ENCODE results near the gene MT1F.

Gene MT1F

DNA sequence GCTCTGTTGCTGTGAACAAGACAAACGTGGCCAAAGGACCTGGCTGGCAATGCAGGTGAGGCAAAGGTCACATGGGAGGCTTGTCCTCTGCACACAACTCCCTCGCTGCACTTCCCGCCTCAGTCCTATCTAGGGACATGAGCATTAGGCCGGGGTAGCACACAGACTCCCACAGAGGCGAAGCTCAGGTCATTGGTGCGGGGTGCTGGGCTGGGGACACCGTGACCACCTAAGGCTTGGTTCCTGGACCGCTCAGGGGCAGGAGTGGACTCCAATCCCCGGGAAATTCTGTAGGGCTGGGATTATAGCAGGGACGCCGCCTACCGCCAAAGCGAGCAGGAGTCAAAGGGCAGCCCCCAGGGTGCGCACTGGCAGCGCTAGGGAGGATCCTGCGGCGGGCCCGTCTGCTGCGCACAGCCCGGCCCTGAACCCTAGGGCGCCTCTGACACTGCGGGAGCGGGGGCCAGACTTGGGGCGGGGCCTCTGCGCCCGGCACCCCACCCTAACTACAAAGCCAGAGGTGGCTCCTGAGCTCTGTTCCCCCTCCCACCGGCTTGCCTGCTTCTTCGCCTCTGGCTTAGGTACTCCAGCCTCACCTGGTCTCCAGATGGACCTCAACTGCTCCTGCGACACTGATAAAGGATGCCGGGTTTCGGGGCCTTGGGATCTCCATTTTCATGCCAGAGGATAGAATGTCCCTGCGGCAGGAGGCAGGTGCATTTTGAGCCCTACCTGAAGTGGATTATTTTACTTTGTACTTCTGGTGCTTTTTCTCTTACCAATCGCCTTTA is 9.9 kb upstream of the MT1F start:
- Histone ChIP-seq H3K36me3 (ENCODE audit: insufficient read depth, low read length) (no peaks in the 10 kb centered on the region), H3K9me3 (ENCODE audit: low read depth, low read length) (no peaks in the 10 kb centered on the region), H3K9ac (ENCODE audit: insufficient read length) (no peak overlapping the region), H3K4me3 (no peak overlapping the region), H3K27ac (no peak overlapping the region)
- TF ChIP-seq FOXP2 (optimal IDR thresholded peaks at IDR 0.05; ENCODE audit: control extremely low read depth, extremely low read length, insufficient read depth): no peak
- no peak for TF ChIP-seq POLR2AphosphoS5 (IDR thresholded peaks at IDR 0.05; ENCODE audit: borderline replicate concordance, low read depth, low read length)
- no peak for TF ChIP-seq EZH2 (IDR thresholded peaks at IDR 0.05)
- DNase-seq (ENCODE audit: low read depth, low spot score): no peak

DNA sequence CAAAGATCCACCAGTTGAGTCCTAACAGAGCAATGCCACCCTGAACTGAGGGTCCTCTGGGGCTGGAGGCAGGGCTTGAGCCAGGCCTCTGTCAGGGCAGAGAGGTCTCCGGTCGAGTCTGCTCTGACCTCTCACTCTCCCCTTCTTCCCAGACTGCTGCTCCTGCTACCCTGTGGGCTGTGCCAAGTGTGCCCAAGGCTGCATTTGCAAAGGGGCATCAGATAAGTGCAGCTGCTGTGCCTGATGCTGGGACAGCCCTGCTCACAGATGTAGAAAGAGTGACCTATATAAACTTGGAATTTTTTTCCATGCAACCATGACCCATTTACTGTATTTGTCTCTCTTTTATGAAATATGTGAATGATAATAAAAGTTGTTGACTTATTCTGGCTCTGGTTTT is 8.5 kb upstream of the MT1F start:
- no peak overlapping the region for H3K27ac ChIP-seq
- H3K9ac ChIP-seq (ENCODE audit: insufficient read length): no peak overlapping the region
- H3K4me3 ChIP-seq: no peak overlapping the region
- no peaks in the 10 kb centered on the region for H3K9me3 ChIP-seq (ENCODE audit: low read depth, low read length)
- DNase-seq (ENCODE audit: low read depth, low spot score): no peak
- TF ChIP-seq POLR2AphosphoS5 (IDR thresholded peaks at IDR 0.05; ENCODE audit: borderline replicate concordance, low read depth, low read length) (no peak), EZH2 (IDR thresholded peaks at IDR 0.05) (no peak), FOXP2 (optimal IDR thresholded peaks at IDR 0.05; ENCODE audit: control extremely low read depth, extremely low read length, insufficient read depth) (no peak)
- no peaks in the 10 kb centered on the region for H3K36me3 ChIP-seq (ENCODE audit: insufficient read depth, low read length)

DNA sequence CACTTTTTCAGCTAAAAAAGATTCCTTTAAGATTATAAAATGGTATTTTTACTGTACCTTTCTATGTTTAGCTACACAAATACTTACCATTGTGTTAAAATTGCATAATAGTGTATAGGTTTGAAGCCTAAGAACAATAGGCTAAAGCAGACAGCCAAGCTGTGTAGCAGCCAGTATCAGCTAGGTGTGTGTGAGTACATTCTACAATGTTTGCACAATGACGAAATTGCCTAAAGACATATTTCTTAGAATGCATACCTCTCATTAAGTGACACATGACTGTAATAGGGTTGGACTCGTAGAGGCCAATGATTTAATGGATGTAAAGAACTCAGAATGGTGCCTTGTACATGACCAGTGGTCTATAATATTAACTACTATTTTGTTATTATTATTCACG is 7.9 kb upstream of the MT1F start:
- no peak for DNase-seq (ENCODE audit: low read depth, low spot score)
- Histone ChIP-seq H3K36me3 (ENCODE audit: insufficient read depth, low read length) (no peaks in the 10 kb centered on the region), H3K4me3 (no peak overlapping the region), H3K27ac (no peak overlapping the region), H3K9me3 (ENCODE audit: low read depth, low read length) (no peaks in the 10 kb centered on the region), H3K9ac (ENCODE audit: insufficient read length) (no peak overlapping the region)
- TF ChIP-seq EZH2 (IDR thresholded peaks at IDR 0.05): no peak
- no peak for TF ChIP-seq POLR2AphosphoS5 (IDR thresholded peaks at IDR 0.05; ENCODE audit: borderline replicate concordance, low read depth, low read length)
- TF ChIP-seq FOXP2 (optimal IDR thresholded peaks at IDR 0.05; ENCODE audit: control extremely low read depth, extremely low read length, insufficient read depth): no peak

DNA sequence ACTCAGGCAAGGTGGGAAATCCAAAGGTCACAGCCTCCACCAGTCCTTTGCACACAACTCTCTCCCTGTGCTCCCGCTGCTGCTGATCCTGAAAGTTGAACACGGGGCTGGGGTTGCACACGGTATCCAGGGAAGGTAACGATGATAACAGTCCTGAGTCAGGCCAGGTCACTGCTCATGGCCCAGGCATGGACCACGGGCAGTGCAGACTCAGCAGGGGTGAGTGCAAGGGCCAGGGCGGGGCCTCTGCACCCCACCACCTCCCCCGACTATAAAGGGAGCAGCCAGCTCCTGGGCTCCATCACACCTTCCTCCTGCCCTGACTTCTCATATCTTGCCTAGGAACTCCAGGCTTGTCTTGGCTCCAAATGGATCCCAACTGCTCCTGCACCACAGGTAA is 6.2 kb upstream of the MT1F start, which contains the start of gene MT1B:
TSS of gene MT1B (plus strand) at position 301 of the 400 bp plus-strand sequence. CDS start at position 369, 68 bp downstream.
- Histone ChIP-seq H3K9me3 (ENCODE audit: low read depth, low read length) (no peaks in the 10 kb centered on the region), H3K36me3 (ENCODE audit: insufficient read depth, low read length) (no peaks in the 10 kb centered on the region), H3K27ac (no peak within 1 kb of the TSS), H3K9ac (ENCODE audit: insufficient read length) (no peak within 1 kb of the TSS), H3K4me3 (no peak within 1 kb of the TSS)
- DNase-seq (ENCODE audit: low read depth, low spot score): no peak
- no peak for TF ChIP-seq FOXP2 (optimal IDR thresholded peaks at IDR 0.05; ENCODE audit: control extremely low read depth, extremely low read length, insufficient read depth)
- no peak for TF ChIP-seq EZH2 (IDR thresholded peaks at IDR 0.05)
- TF ChIP-seq POLR2AphosphoS5 (IDR thresholded peaks at IDR 0.05; ENCODE audit: borderline replicate concordance, low read depth, low read length): no peak

DNA sequence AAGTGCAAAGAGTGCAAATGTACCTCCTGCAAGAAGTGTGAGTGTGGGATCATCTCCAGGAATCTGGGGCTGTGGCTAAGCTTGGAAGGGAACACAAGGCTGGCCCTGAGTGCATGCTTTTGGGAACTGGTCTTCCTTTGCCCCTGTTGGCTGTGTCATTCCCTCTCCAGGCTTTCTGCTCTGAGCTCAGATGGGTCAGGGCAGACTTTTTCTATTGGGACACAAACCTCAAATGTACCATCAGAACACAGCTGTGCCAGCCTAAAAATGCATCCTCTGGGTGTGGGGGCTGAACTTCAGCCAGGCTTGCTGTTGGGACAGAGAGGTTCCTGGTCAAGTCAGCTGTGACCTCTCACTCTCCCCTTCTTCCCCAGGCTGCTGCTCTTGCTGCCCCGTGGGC is 5.2 kb upstream of the MT1F start:
- no peaks in the 10 kb centered on the region for H3K36me3 ChIP-seq (ENCODE audit: insufficient read depth, low read length)
- no peak overlapping the region for H3K27ac ChIP-seq
- no peak overlapping the region for H3K4me3 ChIP-seq
- DNase-seq (ENCODE audit: low read depth, low spot score): no peak
- TF ChIP-seq FOXP2 (optimal IDR thresholded peaks at IDR 0.05; ENCODE audit: control extremely low read depth, extremely low read length, insufficient read depth) (no peak), EZH2 (IDR thresholded peaks at IDR 0.05) (no peak), POLR2AphosphoS5 (IDR thresholded peaks at IDR 0.05; ENCODE audit: borderline replicate concordance, low read depth, low read length) (no peak)
- H3K9me3 ChIP-seq (ENCODE audit: low read depth, low read length): no peaks in the 10 kb centered on the region
- no peak overlapping the region for H3K9ac ChIP-seq (ENCODE audit: insufficient read length)

DNA sequence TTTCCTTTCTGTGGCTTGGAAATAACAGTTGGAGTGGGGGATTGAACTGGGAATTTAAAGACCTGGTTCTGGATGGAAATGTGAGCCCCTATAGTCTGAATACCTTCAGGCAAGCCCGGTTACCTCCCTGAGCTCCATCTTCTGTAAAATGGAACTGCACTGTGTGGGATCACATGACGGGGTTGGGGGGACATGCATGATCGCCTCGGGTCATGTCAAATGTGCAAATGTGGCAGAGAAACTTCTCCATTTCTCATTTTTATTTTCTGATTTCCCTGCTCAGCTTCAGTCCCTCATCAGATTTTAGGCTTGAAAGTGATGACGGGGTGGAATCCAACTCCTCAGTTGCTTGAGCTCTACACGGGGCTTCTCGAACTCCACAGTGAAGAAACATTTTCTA is 4.5 kb upstream of the MT1F start:
- Histone ChIP-seq H3K27ac (no peak overlapping the region), H3K4me3 (no peak overlapping the region), H3K36me3 (ENCODE audit: insufficient read depth, low read length) (no peaks in the 10 kb centered on the region), H3K9me3 (ENCODE audit: low read depth, low read length) (no peaks in the 10 kb centered on the region), H3K9ac (ENCODE audit: insufficient read length) (no peak overlapping the region)
- TF ChIP-seq POLR2AphosphoS5 (IDR thresholded peaks at IDR 0.05; ENCODE audit: borderline replicate concordance, low read depth, low read length) (no peak), FOXP2 (optimal IDR thresholded peaks at IDR 0.05; ENCODE audit: control extremely low read depth, extremely low read length, insufficient read depth) (no peak), EZH2 (IDR thresholded peaks at IDR 0.05) (no peak)
- no peak for DNase-seq (ENCODE audit: low read depth, low spot score)

DNA sequence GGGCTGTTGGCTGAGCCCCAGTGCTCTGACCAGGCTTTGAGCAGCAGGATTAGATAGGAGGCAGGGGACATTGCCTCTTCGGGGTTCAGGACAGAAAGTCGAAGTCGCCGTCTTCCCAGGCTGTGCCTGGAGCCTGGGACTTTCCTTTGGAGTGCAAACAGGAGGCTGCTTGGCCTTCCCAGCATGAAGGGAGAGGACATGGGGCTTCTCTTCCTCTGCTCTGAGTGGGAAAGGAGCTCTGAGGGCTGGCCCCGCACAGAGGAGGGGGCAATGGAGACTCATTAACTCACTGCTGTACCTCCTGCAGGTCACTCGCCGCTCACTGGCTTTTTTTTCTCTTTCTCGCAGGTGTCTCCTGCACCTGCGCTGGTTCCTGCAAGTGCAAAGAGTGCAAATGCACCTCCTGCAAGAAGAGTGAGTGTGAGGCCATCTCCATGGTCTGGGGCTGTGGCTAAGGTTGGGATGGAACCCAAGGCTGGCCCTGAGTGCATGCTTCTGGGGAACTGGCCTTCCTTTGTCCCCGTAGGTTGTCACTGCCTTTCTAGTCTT is 642 bp downstream of the MT1F start:
- no peaks in the 10 kb centered on the region for H3K36me3 ChIP-seq (ENCODE audit: insufficient read depth, low read length)
- H3K9ac ChIP-seq (ENCODE audit: insufficient read length): no peak overlapping the region
- H3K4me3 ChIP-seq: no peak overlapping the region
- TF ChIP-seq POLR2AphosphoS5 (IDR thresholded peaks at IDR 0.05; ENCODE audit: borderline replicate concordance, low read depth, low read length) (no peak), EZH2 (IDR thresholded peaks at IDR 0.05) (no peak)
- no peaks in the 10 kb centered on the region for H3K9me3 ChIP-seq (ENCODE audit: low read depth, low read length)
- DNase-seq (ENCODE audit: low read depth, low spot score): no peak
- H3K27ac ChIP-seq: no peak overlapping the region

DNA sequence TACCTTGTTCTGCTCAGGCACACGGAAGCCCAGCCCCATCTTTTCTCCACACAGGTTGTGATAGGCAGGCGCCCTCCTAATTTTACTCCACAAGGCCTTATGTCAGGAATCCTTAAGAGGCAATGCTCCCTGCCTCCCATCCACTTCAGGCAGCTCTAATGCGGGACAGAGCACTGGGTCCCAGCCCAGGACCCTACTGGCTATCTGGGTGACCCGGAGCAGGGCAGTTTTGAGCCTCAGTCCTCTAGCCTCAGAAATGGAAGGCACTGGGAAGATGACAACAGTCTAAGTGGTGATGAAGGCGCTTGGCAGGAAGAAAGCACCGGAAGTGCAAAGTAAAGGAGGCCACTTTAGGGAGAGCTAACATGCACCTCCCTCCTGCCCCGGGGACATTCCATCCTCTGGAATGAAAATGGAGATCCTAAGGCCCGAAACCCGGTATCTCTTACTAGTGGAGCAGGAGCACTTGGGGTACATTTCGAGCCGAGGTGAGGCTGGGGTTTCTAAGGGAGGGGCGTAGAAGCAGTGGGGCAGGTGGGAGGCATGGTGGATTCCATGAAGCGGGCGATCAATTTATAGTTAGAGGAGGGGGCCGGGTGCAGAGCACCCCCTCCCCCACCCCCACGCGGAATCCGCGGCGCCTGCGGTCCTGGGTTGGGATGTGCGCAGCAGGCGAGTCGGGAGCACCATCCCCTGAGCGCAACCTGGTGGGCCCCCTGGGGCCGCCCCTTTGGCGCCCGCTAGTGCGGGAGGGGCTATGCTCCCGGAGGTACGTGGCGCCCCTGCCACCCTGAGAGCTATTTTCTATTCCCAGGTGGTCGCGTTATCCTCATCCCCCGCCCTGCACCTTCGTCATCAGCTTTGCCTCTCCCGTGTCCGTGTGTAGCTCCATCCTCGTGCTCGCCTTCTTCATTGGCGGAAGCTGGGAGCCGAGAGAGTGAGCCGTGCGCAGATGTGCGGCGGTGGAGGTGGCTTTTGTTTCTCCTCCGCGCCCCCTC is 4.9 kb downstream of the MT1F start:
- no peaks in the 10 kb centered on the region for H3K36me3 ChIP-seq (ENCODE audit: insufficient read depth, low read length)
- TF ChIP-seq FOXP2 (optimal IDR thresholded peaks at IDR 0.05; ENCODE audit: control extremely low read depth, extremely low read length, insufficient read depth) (no peak), POLR2AphosphoS5 (IDR thresholded peaks at IDR 0.05; ENCODE audit: borderline replicate concordance, low read depth, low read length) (no peak), EZH2 (IDR thresholded peaks at IDR 0.05) (no peak)
- H3K9me3 ChIP-seq (ENCODE audit: low read depth, low read length): no peaks in the 10 kb centered on the region
- DNase-seq (ENCODE audit: low read depth, low spot score): no peak
- H3K4me3 ChIP-seq: no peak overlapping the region
- H3K9ac ChIP-seq (ENCODE audit: insufficient read length): no peak overlapping the region
- no peak overlapping the region for H3K27ac ChIP-seq

All from SK-N-MC (cell line).